Measurements from ENCODE around the gene HIF3A.
"Not testable (repeated sequence)": the region's sequence is repeated elsewhere in the genome, so short reads cannot be mapped to it uniquely, and the experiment has no call there.

The HIF3A gene

GRCh38 chr19:46296722-46297461 lies at the start of gene HIF3A:
TSS of gene HIF3A (plus strand) at chr19:46297042. CDS start at chr19:46297077, 35 bp downstream.
- no peaks in the 10 kb centered on the region for H3K9me3 ChIP-seq (ENCODE audit: control insufficient read depth, low read length)

GRCh38 chr19:46250076-46250735 lies 46.6 kb upstream of the HIF3A start:
- H3K27me3 ChIP-seq (replicated peaks; ENCODE audit: control insufficient read depth, insufficient read depth, low read length), result peaks cover 70% of the 10 kb centered on the region
- no peak overlapping the region for H3K4me3 ChIP-seq (ENCODE audit: low read length)
- H3K36me3 ChIP-seq (ENCODE audit: control insufficient read depth, insufficient read depth, low read length, severe bottlenecking), result no peaks in the 10 kb centered on the region
- no peaks in the 10 kb centered on the region for H3K4me1 ChIP-seq (ENCODE audit: control insufficient read depth, insufficient read depth, low read length)
- DNase-seq (ENCODE audit: low read depth), result no peak
- no peak overlapping the region for H3K9ac ChIP-seq (ENCODE audit: low read length)
- peaks cover under 1% of the 10 kb centered on the region for H3K9me3 ChIP-seq (ENCODE audit: control insufficient read depth, low read length)

More at GRCh38 chr19:46296722-46297461, at the start of gene HIF3A:
- Histone ChIP-seq H3K4me1 (ENCODE audit: control insufficient read depth, insufficient read depth, low read length) (peaks cover 33% of the 10 kb centered on the region), H3K36me3 (ENCODE audit: control insufficient read depth, insufficient read depth, low read length, severe bottlenecking) (no peaks in the 10 kb centered on the region), H3K27me3 (replicated peaks; ENCODE audit: control insufficient read depth, insufficient read depth, low read length) (no peaks in the 10 kb centered on the region), H3K4me3 (ENCODE audit: low read length) (peak within 1 kb of the TSS; percentile 83), H3K9ac (ENCODE audit: low read length) (peak within 1 kb of the TSS; percentile 92)
- peak; percentile 82 for DNase-seq (ENCODE audit: low read depth)

GRCh38 chr19:46251416-46251815 lies 45.4 kb upstream of the HIF3A start:
- H3K27me3 ChIP-seq (replicated peaks; ENCODE audit: control insufficient read depth, insufficient read depth, low read length), result peaks cover 68% of the 10 kb centered on the region
- H3K4me3 ChIP-seq (ENCODE audit: low read length), result no peak overlapping the region
- no peak for DNase-seq (ENCODE audit: low read depth)
- H3K9me3 ChIP-seq (ENCODE audit: control insufficient read depth, low read length), result peaks cover 3% of the 10 kb centered on the region
- no peaks in the 10 kb centered on the region for H3K36me3 ChIP-seq (ENCODE audit: control insufficient read depth, insufficient read depth, low read length, severe bottlenecking)
- H3K4me1 ChIP-seq (ENCODE audit: control insufficient read depth, insufficient read depth, low read length), result no peaks in the 10 kb centered on the region
- no peak overlapping the region for H3K9ac ChIP-seq (ENCODE audit: low read length)

- Histone ChIP-seq H3K4me3 (ENCODE audit: low read length) (no peak overlapping the region), H3K4me1 (ENCODE audit: control insufficient read depth, insufficient read depth, low read length) (peaks cover 3% of the 10 kb centered on the region), H3K27me3 (replicated peaks; ENCODE audit: control insufficient read depth, insufficient read depth, low read length) (peaks cover 48% of the 10 kb centered on the region), H3K9ac (ENCODE audit: low read length) (no peak overlapping the region), H3K36me3 (ENCODE audit: control insufficient read depth, insufficient read depth, low read length, severe bottlenecking) (no peaks in the 10 kb centered on the region), H3K9me3 (ENCODE audit: control insufficient read depth, low read length) (peaks cover 3% of the 10 kb centered on the region)
- no peak for DNase-seq (ENCODE audit: low read depth)
Measured at GRCh38 chr19:46254776-46255175, 42.1 kb upstream of the HIF3A start.

- H3K27me3 ChIP-seq (replicated peaks; ENCODE audit: control insufficient read depth, insufficient read depth, low read length), result peaks cover 46% of the 10 kb centered on the region
- H3K36me3 ChIP-seq (ENCODE audit: control insufficient read depth, insufficient read depth, low read length, severe bottlenecking), result no peaks in the 10 kb centered on the region
- peaks cover 3% of the 10 kb centered on the region for H3K9me3 ChIP-seq (ENCODE audit: control insufficient read depth, low read length)
- no peak overlapping the region for H3K9ac ChIP-seq (ENCODE audit: low read length)
- H3K4me1 ChIP-seq (ENCODE audit: control insufficient read depth, insufficient read depth, low read length), result peaks cover 3% of the 10 kb centered on the region
- H3K4me3 ChIP-seq (ENCODE audit: low read length), result no peak overlapping the region
- peak; percentile 47 for DNase-seq (ENCODE audit: low read depth)
Measured at GRCh38 chr19:46256855-46257254, 40.0 kb upstream of the HIF3A start.

- not testable (repeated sequence) for DNase-seq (ENCODE audit: low read depth); H3K9me3 ChIP-seq (ENCODE audit: control insufficient read depth, low read length); H3K4me1 ChIP-seq (ENCODE audit: control insufficient read depth, insufficient read depth, low read length); H3K4me3 ChIP-seq (ENCODE audit: low read length); H3K9ac ChIP-seq (ENCODE audit: low read length); H3K36me3 ChIP-seq (ENCODE audit: control insufficient read depth, insufficient read depth, low read length, severe bottlenecking)
- H3K27me3 ChIP-seq (replicated peaks; ENCODE audit: control insufficient read depth, insufficient read depth, low read length), result peaks cover 37% of the 10 kb centered on the region
Measured at GRCh38 chr19:46261501-46261900, 35.3 kb upstream of the HIF3A start.

- DNase-seq (ENCODE audit: low read depth), result peak; percentile 19
- H3K9me3 ChIP-seq (ENCODE audit: control insufficient read depth, low read length); H3K36me3 ChIP-seq (ENCODE audit: control insufficient read depth, insufficient read depth, low read length, severe bottlenecking): not testable (repeated sequence)
Measured at GRCh38 chr19:46262684-46263296, 34.1 kb upstream of the HIF3A start.

GRCh38 chr19:46264801-46265200 lies 32.0 kb upstream of the HIF3A start:
- peaks cover 36% of the 10 kb centered on the region for H3K27me3 ChIP-seq (replicated peaks; ENCODE audit: control insufficient read depth, insufficient read depth, low read length)
- H3K9ac ChIP-seq (ENCODE audit: low read length), result not testable (repeated sequence)

More at GRCh38 chr19:46262684-46263296, 34.1 kb upstream of the HIF3A start:
- not testable (repeated sequence) for H3K4me1 ChIP-seq (ENCODE audit: control insufficient read depth, insufficient read depth, low read length); H3K4me3 ChIP-seq (ENCODE audit: low read length); H3K9ac ChIP-seq (ENCODE audit: low read length)
- H3K27me3 ChIP-seq (replicated peaks; ENCODE audit: control insufficient read depth, insufficient read depth, low read length), result peaks cover 42% of the 10 kb centered on the region

GRCh38 chr19:46265217-46265828 lies 31.5 kb upstream of the HIF3A start:
- no peaks in the 10 kb centered on the region for H3K9me3 ChIP-seq (ENCODE audit: control insufficient read depth, low read length)
- peaks cover 34% of the 10 kb centered on the region for H3K27me3 ChIP-seq (replicated peaks; ENCODE audit: control insufficient read depth, insufficient read depth, low read length)
- H3K4me1 ChIP-seq (ENCODE audit: control insufficient read depth, insufficient read depth, low read length), result no peaks in the 10 kb centered on the region
- DNase-seq (ENCODE audit: low read depth), result peak; percentile 90
- H3K36me3 ChIP-seq (ENCODE audit: control insufficient read depth, insufficient read depth, low read length, severe bottlenecking), result no peaks in the 10 kb centered on the region
- H3K4me3 ChIP-seq (ENCODE audit: low read length), result no peak overlapping the region
- no peak overlapping the region for H3K9ac ChIP-seq (ENCODE audit: low read length)

More at GRCh38 chr19:46264801-46265200, 32.0 kb upstream of the HIF3A start:
- not testable (repeated sequence) for H3K36me3 ChIP-seq (ENCODE audit: control insufficient read depth, insufficient read depth, low read length, severe bottlenecking); H3K4me3 ChIP-seq (ENCODE audit: low read length); DNase-seq (ENCODE audit: low read depth); H3K9me3 ChIP-seq (ENCODE audit: control insufficient read depth, low read length); H3K4me1 ChIP-seq (ENCODE audit: control insufficient read depth, insufficient read depth, low read length)

- H3K4me1 ChIP-seq (ENCODE audit: control insufficient read depth, insufficient read depth, low read length), result peaks cover 12% of the 10 kb centered on the region
- no peak overlapping the region for H3K4me3 ChIP-seq (ENCODE audit: low read length)
- peaks cover 19% of the 10 kb centered on the region for H3K27me3 ChIP-seq (replicated peaks; ENCODE audit: control insufficient read depth, insufficient read depth, low read length)
- H3K36me3 ChIP-seq (ENCODE audit: control insufficient read depth, insufficient read depth, low read length, severe bottlenecking), result no peaks in the 10 kb centered on the region
- H3K9ac ChIP-seq (ENCODE audit: low read length), result no peak overlapping the region
- H3K9me3 ChIP-seq (ENCODE audit: control insufficient read depth, low read length), result no peaks in the 10 kb centered on the region
- DNase-seq (ENCODE audit: low read depth), result no peak
Measured at GRCh38 chr19:46269101-46269500, 27.7 kb upstream of the HIF3A start.
